Sigmoid colon (tissue), 3 donors: ENCODE results near the gene SPOCK1.

Experiments
- POLR2A ChIP-seq, 2 donors: fragments of 450-650 bp; IDR thresholded peaks; one replicate each; pipeline ENCODE4 v1.6.1; 2016; ENCODE audit warnings: antibody characterized with exemption in 2 of 2, mild to moderate bottlenecking in 2 of 2, moderate library complexity in 2 of 2
- TF ChIP-seq, protein P1 (sequence below), 4 experiments: fragments of 450-650 bp in 3 of 4; fragments of 200-600 bp in 1 of 4; IDR thresholded peaks; one replicate each; pipeline ENCODE4 v1.5.1; 2016 to 2019; ENCODE audit warnings: antibody characterized with exemption in 4 of 4, mild to moderate bottlenecking in 3 of 4, moderate library complexity in 2 of 4

DNA sequence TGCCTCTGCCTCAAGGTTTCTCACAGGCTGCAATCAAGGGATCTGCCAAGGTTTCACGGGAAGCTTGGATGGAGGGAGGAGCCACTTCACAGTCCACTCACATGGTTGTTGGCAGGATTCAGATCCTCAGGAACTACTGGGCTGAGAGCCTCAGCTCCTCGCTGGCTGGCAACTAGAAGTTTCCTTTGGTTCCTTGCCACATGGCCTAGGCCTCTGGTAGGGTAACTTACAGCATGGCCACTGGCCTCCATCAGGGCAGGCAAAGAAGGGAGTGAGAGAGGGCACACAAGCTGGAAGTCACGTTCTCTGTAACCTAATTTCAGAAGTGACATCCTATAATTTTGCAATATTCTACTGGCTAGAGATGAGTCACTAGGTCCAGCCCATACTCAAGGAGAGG, 32.2 kb downstream of the SPOCK1 start:
- TF ChIP-seq, protein P1, sequence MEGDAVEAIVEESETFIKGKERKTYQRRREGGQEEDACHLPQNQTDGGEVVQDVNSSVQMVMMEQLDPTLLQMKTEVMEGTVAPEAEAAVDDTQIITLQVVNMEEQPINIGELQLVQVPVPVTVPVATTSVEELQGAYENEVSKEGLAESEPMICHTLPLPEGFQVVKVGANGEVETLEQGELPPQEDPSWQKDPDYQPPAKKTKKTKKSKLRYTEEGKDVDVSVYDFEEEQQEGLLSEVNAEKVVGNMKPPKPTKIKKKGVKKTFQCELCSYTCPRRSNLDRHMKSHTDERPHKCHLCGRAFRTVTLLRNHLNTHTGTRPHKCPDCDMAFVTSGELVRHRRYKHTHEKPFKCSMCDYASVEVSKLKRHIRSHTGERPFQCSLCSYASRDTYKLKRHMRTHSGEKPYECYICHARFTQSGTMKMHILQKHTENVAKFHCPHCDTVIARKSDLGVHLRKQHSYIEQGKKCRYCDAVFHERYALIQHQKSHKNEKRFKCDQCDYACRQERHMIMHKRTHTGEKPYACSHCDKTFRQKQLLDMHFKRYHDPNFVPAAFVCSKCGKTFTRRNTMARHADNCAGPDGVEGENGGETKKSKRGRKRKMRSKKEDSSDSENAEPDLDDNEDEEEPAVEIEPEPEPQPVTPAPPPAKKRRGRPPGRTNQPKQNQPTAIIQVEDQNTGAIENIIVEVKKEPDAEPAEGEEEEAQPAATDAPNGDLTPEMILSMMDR (IDR thresholded peaks at IDR 0.05): no peak
- no peak for TF ChIP-seq POLR2A (IDR thresholded peaks at IDR 0.05)
